Adrenal gland (tissue), 5 donors: ENCODE results near the gene TIMP3.
A peak's percentile ranks its signal among the peaks of the same experiment; 100 is the strongest.

Experiments
- CTCF ChIP-seq, 6 experiments: fragments of 450-650 bp in 4 of 6; fragments of 200-600 bp in 2 of 6; sonication (generic) in 1 of 6; IDR thresholded peaks; 1 replicate in 5 of 6; 2 replicates in 1 of 6; pipeline versions ENCODE4 v1.5.1 to v1.8.0; 2016 to 2021; ENCODE audit warnings: antibody characterized with exemption in 6 of 6, mild to moderate bottlenecking in 2 of 6, moderate library complexity in 1 of 6
- POLR2A ChIP-seq, 2 donors: fragments of 450-650 bp; IDR thresholded peaks; one replicate each; pipeline ENCODE4 v1.6.1; 2017; ENCODE audit warnings: antibody characterized with exemption in 2 of 2, mild to moderate bottlenecking in 2 of 2, moderate library complexity in 1 of 2
- donor health status: DM: no; HTN: no; CAD: no.

- TF ChIP-seq CTCF (IDR thresholded peaks at IDR 0.05) (peak; percentile 41 to 62 (median 52)), POLR2A (IDR thresholded peaks at IDR 0.05) (no peak)
These were observed 35.0 kb downstream of the TIMP3 start for GRCh38 chr22:32836280-32837123.
